HepG2 (cell line): ENCODE data around the gene C12orf56.

Experiments
- EED ChIP-seq: sonication (generic); formaldehyde crosslinking; IDR thresholded peaks from 2 replicates; pipeline ENCODE4 v1.5.0; 2020; ENCODE audit warnings: mild to moderate bottlenecking, missing genetic modification reagents
- ELF1 ChIP-seq: sonication (generic); formaldehyde crosslinking; IDR thresholded peaks from 2 replicates; pipeline ENCODE4 v1.4.0; 2020; ENCODE audit warnings: missing genetic modification reagents
- HNRNPLL ChIP-seq: fragments of 200-400 bp; formaldehyde crosslinking; IDR thresholded peaks from 2 replicates; pipeline ENCODE4 v1.6.1; 2017; ENCODE audit warnings: mild to moderate bottlenecking, low read depth, low read length; ENCODE audit not compliant: poor library complexity, severe bottlenecking
- MAZ ChIP-seq, 2 experiments: sonication (generic) in 1 of 2; formaldehyde crosslinking in 1 of 2; IDR thresholded peaks; 2 replicates each; pipeline versions ENCODE4 v1.5.0 to v1.6.1; 2012 to 2020; ENCODE audit warnings: low read depth in 2 of 2, mild to moderate bottlenecking in 2 of 2, borderline replicate concordance in 1 of 2, improper control_type of control experiment in 1 of 2, low read length in 1 of 2, missing genetic modification reagents in 1 of 2, moderate library complexity in 1 of 2
- MXI1 ChIP-seq: IDR thresholded peaks from 3 replicates; pipeline ENCODE4 v1.6.1; 2012; ENCODE audit warnings: low read depth, low read length, inconsistent platforms, borderline replicate concordance
- NCOA2 ChIP-seq: sonication (generic); formaldehyde crosslinking; IDR thresholded peaks from 2 replicates; pipeline ENCODE4 v1.8.0; 2022; ENCODE audit warnings: inconsistent platforms
- ZNF121 ChIP-seq: sonication (generic); formaldehyde crosslinking; IDR thresholded peaks from 2 replicates; pipeline ENCODE4 v1.5.0; 2020; ENCODE audit warnings: mild to moderate bottlenecking, missing genetic modification reagents
- ZNF335 ChIP-seq: sonication (generic); formaldehyde crosslinking; IDR thresholded peaks from 2 replicates; pipeline ENCODE4 v1.4.0; 2020; ENCODE audit warnings: missing genetic modification reagents
- TF ChIP-seq, protein P1 (sequence below): sonication (generic); formaldehyde crosslinking; IDR thresholded peaks from 2 replicates; pipeline ENCODE4 v1.4.0; 2020; ENCODE audit warnings: missing genetic modification reagents, borderline replicate concordance

DNA sequence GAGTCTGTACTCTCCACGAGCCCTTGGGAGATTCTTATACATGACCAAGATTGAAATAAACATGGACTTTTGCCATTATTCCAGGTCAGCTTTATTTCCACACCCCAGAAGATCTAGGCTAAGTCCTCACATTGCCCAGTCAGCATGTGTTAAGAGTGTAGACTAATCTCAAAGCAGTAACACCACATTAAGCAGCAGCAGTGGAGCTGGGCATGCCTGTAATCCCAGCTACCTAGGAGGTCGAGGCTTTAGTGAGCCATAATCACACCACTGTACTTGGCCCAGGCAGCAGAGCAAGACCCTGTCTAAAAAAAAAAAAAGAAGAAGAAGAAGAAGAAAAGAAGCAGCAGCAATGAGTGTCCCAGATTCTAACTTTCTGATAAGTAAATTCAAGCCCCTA is 65.5 kb downstream of the C12orf56 start:
- TF ChIP-seq MAZ (IDR thresholded peaks at IDR 0.05; ENCODE audit: borderline replicate concordance, low read depth, low read length), result no peak
- TF ChIP-seq MAZ (CRISPR knock-in tag; IDR thresholded peaks at IDR 0.05; ENCODE audit: low read depth), result no peak
- no peak for TF ChIP-seq HNRNPLL
- TF ChIP-seq NCOA2, result no peak
- no peak for TF ChIP-seq EED
- TF ChIP-seq MXI1, result no peak
- no peak for TF ChIP-seq ZNF335 (CRISPR knock-in tag)
- TF ChIP-seq, protein P1, sequence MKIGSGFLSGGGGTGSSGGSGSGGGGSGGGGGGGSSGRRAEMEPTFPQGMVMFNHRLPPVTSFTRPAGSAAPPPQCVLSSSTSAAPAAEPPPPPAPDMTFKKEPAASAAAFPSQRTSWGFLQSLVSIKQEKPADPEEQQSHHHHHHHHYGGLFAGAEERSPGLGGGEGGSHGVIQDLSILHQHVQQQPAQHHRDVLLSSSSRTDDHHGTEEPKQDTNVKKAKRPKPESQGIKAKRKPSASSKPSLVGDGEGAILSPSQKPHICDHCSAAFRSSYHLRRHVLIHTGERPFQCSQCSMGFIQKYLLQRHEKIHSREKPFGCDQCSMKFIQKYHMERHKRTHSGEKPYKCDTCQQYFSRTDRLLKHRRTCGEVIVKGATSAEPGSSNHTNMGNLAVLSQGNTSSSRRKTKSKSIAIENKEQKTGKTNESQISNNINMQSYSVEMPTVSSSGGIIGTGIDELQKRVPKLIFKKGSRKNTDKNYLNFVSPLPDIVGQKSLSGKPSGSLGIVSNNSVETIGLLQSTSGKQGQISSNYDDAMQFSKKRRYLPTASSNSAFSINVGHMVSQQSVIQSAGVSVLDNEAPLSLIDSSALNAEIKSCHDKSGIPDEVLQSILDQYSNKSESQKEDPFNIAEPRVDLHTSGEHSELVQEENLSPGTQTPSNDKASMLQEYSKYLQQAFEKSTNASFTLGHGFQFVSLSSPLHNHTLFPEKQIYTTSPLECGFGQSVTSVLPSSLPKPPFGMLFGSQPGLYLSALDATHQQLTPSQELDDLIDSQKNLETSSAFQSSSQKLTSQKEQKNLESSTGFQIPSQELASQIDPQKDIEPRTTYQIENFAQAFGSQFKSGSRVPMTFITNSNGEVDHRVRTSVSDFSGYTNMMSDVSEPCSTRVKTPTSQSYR (CRISPR knock-in tag), result no peak
- no peak for TF ChIP-seq ELF1
- TF ChIP-seq ZNF121, result no peak
